GM12873 (cell line): ENCODE results near the gene CYP27A1.

Experiments used
- TF ChIP-seq, protein P1 (sequence below): IDR thresholded peaks from 2 replicates; pipeline ENCODE4 v1.5.1; 2012; ENCODE audit warnings: low read depth, mild to moderate bottlenecking, moderate library complexity, low read length, control low read depth; ENCODE audit not compliant: insufficient read depth; ENCODE audit errors: missing control alignments

CYP27A1 gene

DNA sequence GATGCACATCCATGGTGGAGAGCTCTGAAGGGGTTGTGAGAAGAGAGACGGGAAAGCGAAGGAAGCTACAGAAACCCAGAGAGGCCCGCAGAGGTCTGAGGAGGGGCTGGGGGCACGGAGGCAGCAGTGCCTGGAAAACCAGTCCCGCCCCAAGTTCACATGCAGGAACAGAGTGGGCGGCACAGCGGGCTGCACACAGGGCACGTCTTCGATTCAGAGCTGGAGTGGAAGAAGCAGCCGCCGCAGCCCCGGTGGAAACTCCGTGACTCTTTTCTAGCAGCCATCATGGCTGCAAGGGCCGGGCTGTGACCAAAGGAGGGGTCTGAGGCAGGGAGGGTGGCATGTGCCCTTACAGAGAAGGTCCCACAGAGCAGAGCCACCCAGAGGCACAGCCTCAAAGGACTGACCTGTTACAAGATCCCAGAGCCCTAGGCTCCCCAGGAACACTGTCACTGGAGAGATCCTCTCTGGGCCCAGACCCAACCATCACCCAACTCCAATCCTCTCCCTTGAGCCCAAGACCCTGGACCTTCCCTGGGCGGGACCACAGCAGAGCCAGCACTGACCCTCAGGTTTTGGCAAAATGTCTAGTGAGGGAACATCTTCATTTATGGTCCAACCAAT, 38.9 kb downstream of the CYP27A1 start:
- TF ChIP-seq, protein P1, sequence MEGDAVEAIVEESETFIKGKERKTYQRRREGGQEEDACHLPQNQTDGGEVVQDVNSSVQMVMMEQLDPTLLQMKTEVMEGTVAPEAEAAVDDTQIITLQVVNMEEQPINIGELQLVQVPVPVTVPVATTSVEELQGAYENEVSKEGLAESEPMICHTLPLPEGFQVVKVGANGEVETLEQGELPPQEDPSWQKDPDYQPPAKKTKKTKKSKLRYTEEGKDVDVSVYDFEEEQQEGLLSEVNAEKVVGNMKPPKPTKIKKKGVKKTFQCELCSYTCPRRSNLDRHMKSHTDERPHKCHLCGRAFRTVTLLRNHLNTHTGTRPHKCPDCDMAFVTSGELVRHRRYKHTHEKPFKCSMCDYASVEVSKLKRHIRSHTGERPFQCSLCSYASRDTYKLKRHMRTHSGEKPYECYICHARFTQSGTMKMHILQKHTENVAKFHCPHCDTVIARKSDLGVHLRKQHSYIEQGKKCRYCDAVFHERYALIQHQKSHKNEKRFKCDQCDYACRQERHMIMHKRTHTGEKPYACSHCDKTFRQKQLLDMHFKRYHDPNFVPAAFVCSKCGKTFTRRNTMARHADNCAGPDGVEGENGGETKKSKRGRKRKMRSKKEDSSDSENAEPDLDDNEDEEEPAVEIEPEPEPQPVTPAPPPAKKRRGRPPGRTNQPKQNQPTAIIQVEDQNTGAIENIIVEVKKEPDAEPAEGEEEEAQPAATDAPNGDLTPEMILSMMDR, result no peak

DNA sequence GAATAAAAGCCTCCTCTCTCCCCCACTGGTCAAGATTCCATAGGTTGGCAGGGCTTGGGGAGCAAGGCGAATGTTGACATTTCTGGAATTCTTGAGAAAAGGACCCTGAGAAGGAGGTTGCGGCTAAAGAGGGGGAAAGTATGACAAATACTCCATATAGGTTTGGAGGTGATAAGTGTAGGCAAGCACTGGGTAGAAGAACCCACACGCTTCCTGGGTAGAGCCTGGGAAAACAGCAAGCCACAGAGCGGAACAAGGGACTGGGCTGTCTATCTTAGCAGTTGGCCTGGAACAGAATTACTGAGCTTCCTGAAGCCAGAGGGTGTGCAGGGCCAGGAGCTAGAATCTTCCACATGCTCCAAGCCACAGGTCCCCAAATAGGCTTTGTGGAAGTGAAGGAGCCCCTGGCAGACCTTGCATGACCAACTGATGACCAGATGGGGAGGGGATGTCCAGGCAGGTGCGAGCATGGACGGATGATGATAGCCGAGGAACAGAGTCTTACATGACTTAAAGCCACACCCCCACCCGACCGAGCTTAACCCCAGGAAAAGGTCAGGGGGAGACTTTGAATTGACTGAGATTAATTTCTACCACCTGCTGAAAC, 39.8 kb downstream of the CYP27A1 start:
- TF ChIP-seq, protein P1, result no peak

DNA sequence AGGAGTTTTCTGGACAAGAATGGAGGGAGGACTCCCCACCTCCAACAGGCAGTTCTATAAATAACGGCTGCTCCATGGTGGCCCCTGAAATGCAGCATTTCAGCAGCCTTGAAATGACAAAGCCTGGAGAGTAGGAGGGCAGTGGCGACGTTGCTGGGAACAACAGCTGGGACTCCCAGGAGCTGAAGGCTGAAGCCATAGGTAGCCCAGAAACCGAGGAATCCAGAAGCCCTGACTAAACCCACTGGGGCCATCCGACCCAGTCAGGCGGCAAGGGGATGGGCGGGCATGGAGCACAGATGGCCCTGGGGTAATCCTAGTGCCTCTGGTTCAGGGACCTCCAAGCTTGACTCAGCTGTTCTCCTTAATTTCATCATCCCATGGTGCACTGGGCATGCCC, 40.7 kb downstream of the CYP27A1 start:
- TF ChIP-seq, protein P1, result no peak

DNA sequence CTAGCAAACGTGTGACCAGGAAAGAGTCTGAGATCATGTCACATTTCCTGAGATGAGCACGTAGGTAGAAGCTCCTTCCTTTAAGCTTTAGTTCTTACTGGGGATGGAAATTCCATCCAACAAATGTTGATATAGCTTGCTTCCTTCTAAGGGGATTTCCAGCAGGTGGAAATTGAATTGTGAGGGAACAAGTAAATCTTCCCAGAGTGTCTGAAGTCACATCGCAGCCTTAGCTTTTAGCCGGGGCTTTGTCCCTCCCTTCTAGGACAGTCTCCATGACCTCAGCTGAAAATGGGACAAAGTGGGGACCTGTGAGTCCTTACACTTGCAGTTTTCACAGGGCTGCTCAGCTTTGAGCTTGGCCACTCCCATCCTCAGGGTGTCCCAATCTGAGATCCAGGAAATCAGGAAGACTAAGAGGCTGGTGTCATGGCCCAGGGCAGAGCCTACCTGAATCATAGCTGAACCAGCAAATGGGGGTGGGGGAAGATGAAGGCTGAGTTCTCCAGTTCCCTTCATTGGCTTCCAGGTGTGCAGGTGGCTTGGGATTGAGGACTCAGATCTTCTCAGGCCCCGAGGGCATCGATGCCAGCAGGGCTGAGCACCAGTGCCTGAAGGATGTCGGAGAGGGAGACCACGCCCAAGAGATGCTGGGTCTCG, 41.4 kb downstream of the CYP27A1 start:
- TF ChIP-seq, protein P1, result no peak

DNA sequence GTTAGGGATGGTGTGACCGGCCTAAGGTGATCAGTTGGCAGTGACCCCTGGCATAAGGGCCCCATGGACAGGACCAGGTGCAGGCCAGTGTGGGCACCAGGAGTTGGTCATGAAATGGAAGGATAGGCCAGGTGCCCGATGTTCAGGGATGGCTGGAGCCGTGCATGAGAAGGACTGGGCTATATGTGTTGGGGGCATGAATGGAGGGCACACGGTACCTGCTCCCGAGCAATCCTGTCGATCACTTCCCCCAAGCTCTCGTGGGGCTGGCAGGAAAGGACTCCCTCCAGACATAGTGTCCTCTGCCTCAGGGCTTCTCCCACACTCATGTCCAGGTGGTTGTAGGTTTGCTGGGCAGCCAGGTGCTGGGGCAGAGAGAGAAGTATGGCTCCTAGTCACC, 42.1 kb downstream of the CYP27A1 start:
- TF ChIP-seq, protein P1, result no peak

DNA sequence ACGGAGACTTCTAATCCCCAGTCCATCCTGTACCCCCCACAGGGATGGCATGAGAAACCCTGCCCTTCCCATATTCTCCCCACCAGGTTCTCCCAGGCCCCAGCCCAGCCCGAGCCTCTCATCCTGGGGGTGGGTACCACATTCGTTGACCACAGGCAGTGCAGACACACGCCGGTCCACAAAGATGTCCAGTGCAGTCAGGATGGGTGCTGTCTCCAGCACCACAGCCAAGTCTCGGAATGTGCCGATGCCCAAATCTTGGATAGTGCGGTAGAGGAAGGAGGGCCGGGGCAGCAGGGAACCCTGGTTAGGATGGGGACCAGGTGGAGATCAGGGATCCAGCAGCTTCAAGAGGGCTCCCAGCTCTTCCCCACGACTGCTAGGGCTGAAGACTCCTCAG, 44.8 kb downstream of the CYP27A1 start:
- TF ChIP-seq, protein P1, result no peak

DNA sequence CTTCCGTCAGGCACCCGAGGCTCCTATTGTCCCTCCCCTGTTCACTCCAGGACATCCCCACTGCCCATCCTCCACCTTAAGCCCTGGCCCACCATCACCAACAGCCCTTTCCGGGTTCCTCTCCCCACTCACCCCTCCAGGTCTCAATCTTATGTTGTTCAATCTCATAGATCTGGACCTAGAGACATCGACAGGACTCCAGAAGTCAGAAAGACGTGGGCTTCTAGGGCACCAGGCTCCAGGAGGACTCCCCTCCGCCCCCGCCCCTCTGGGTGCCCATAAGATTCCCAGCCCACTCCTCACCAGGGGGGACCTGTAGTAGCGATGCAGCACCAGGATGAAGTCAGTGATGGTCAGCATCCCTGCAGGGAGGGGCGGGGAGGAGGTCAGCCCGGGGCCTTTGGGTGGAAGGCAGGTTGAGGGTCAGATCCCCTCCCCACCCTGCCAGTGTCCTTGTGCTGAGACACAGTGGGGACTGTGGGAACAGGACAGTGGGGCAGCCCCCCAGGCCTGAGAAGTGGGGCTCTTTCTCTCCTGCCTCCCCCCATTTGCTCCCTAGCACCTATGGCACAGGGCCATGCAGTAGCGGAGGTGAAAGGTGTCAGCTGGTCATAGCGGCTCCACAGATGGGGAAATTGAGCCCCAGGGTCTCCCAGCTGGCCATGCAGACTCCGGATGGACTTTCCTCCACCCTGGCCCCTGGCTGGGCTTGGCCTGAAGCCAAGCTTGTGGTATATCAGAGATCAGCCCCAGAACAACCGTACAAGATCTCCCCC, 45.9 kb downstream of the CYP27A1 start:
- TF ChIP-seq, protein P1, result no peak
